D721Med (cell line): Measurements from ENCODE around the gene KATNB1.

Source experiments
- DNase-seq: peaks from one replicate; pipeline ENCODE4 v3.0.0; 2011; ENCODE audit warnings: low spot score; ENCODE audit not compliant: insufficient read length
- FAIRE-seq: peaks from 2 replicates; lab custom pipeline; 2011; peaks lifted over from hg19 to GRCh38; lab: Jason Lieb, UNC
- TF ChIP-seq, protein P1 (sequence below): IDR thresholded peaks from 2 replicates; pipeline ENCODE4 v1.5.1; 2012; ENCODE audit warnings: mild to moderate bottlenecking, control low read depth; ENCODE audit not compliant: insufficient read depth; ENCODE audit errors: missing control alignments

Gene KATNB1

DNA sequence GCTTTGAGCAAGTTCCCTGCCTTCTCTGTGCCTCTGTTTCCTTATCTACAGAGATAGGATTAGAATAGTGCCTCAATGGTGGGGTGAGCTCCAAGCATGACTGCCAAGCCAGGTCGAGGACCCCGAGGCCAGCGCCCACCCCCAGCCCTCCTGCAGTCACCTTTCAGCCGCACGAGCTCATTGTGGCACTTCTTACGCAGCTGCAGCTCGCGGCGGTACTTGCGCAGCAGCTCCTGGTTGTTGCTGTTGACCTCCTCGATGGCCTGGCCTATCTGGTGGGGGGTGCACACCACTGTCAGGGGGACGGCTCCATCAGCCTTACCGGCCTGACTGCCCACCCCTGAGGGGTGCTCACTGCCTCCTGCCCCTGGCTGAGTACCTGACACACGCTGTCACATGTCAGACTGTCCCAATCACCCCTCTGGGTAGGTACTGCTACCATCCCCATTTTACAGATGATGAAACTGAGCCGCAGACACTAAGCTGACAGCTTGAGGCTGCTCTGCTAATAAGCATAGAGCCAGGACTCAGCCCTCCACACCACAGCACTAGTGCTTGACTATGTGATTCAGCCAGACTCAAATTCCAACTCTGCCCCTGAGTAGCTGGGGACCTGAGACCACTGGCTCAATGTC is 31.3 kb downstream of the KATNB1 start:
- TF ChIP-seq, protein P1, sequence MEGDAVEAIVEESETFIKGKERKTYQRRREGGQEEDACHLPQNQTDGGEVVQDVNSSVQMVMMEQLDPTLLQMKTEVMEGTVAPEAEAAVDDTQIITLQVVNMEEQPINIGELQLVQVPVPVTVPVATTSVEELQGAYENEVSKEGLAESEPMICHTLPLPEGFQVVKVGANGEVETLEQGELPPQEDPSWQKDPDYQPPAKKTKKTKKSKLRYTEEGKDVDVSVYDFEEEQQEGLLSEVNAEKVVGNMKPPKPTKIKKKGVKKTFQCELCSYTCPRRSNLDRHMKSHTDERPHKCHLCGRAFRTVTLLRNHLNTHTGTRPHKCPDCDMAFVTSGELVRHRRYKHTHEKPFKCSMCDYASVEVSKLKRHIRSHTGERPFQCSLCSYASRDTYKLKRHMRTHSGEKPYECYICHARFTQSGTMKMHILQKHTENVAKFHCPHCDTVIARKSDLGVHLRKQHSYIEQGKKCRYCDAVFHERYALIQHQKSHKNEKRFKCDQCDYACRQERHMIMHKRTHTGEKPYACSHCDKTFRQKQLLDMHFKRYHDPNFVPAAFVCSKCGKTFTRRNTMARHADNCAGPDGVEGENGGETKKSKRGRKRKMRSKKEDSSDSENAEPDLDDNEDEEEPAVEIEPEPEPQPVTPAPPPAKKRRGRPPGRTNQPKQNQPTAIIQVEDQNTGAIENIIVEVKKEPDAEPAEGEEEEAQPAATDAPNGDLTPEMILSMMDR, result no peak
- DNase-seq, result no peak
- no peak for FAIRE-seq

DNA sequence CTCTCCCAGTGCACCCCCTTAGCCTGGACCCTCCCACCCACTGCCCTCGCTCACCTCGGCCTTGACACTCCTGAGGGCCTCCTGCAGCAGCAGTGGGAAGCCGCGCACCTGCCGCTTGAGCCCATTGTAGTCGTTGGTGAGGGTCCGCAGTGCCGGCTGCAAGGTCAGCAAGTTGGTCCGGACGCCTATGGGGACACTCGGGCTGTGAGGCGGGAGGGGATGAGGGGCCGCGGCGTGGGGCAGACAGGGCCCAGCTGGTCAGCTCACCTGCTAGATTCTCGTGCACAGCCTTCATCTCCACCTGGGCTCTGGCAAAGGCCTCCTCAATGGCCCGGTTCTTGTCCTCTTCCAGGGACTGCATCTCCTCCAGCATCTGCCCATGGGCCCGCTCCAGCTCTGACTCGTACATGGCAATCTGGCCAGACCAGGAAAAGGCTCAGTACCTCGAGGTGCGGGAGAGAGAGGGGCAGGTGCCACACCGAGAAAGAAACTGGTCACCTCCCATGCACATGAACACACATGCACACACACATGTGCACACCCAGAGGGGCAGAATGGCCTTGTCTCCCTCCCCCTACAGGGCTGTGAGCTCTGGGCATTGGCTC is 34.1 kb downstream of the KATNB1 start:
- FAIRE-seq (no peak), DNase-seq (no peak)
- TF ChIP-seq, protein P1, result no peak

DNA sequence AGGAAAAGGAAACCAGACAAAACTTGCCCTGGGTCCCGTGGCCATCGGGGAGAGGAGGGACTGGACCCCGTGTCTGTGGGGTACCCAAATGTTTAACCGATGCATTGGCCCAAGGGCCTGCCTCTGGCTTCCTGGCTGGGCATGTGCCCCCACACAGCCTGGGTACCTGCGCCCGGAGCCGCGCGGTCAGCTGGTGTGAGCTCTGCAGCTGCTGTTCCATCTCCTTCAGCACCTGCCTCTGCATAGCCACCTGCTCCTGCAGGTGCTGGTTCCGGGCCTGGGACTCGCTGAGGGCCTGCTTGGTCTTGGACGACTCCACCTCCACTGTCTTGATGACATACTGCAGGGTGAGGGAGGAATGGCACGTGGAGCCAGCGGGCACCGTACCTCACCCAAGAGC is 34.8 kb downstream of the KATNB1 start:
- TF ChIP-seq, protein P1, result no peak
- DNase-seq (no peak), FAIRE-seq (no peak)

DNA sequence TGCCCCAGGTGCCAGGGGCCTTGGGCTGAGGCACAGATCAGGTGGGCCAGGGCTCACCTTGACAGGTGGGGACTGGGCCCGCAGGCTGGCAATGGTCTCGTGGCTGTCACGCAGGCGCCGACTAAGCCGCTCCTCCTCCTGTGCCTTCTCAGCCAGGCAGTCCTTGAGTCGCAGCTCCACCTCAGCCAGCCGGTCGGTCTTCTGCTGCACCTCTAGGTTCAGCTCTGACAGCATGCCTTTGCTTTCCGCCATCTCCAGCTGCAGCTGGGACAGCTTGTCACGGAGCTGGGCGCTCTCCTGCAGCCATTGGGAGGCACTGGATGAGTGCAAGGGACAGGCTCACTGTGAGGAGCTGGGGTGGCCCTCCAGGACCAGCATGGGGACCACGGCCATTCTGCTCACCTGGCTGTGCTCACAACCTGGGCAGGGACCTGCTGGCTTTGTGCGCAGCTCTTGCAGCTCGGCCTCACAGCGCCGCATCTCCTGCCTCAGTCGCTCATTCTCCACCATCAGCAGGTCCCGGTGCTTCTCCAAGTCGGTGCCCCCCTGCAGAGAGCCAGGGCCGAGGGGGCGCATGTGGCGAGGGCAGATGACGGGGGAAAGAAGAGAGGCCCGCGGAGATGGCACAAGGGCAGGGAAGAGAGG is 35.7 kb downstream of the KATNB1 start:
- FAIRE-seq (no peak), DNase-seq (no peak)
- TF ChIP-seq, protein P1, result no peak

DNA sequence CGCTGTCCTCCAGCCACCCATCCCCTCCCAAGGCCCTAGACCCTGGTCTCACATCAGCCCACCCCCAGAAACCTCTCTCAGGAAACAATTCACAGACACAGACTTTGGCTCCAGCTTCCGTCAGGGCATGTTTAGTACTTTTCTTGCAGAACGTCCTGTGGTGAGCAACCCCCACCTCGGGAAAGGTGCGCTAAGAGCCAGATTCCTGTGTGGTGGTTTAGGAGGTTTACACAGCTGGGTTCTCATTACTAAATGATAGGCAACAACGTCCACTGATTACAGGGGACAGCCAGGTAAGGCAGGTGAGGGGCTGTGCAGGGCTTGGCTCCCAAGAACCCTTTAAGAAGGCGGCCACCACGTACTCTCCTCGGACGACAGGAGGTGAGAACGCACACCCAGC is 37.4 kb downstream of the KATNB1 start:
- TF ChIP-seq, protein P1, result no peak
- DNase-seq, result no peak
- FAIRE-seq, result no peak

DNA sequence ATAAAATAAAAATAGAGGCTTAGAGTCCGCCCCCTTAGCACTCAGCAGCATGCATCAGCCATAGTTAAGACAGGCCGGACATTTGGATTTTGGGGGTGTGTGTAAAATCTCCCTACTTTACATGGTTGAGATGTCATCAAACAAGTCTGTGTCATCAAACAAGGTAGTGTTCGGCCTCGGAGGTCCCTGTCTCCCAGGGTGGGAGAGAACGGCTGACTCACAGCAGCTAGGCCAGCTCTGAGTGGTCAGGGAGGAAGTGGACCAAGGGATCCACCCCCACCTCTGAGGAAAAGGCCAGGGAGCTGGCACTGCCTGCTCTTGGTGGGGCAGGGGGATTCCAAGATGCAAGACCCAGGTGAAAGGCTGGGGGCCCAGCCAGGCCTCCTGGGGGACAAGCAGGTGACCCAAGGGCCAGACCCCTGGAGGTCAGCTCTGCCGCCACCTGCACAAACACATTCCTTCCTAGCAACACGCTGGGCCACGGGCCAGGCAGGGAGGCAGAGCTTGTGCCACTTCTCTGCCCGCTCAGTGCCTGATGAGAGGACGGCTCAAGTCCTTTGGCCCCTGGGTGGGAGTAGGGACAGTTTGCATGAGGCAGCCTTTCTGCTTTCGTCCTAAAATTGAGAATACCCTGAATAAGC is 38.2 kb downstream of the KATNB1 start:
- DNase-seq (no peak), FAIRE-seq (no peak)
- TF ChIP-seq, protein P1, result no peak
